Measurements from ENCODE around the gene OR6B1.
"Not testable (repeated sequence)": the region's sequence is repeated elsewhere in the genome, so short reads cannot be mapped to it uniquely, and the experiment has no call there.

- not testable (repeated sequence) for TF ChIP-seq POLR2A, CTCF (IDR thresholded peaks at IDR 0.05)
These were observed 9.9 kb downstream of the OR6B1 start for GRCh38 chr7:144010061-144010460.

All from Peyer's patch (tissue), 4 donors.